GM21825 (cell line): ENCODE results near the gene KIF7.
"Not testable (repeated sequence)": the region's sequence is repeated elsewhere in the genome, so short reads cannot be mapped to it uniquely, and the experiment has no call there.

ENCODE experiments used
- ATAC-seq: cut with Tn5 transposase; IDR thresholded peaks from one replicate; pipeline ENCODE4 v1.9.1; 2021; ENCODE audit warnings: mild to moderate bottlenecking, moderate library complexity; ENCODE audit not compliant: unreplicated experiment

The KIF7 gene

GRCh38 chr15:89654847-89655805 lies at the start of gene KIF7:
Gene KIF7, minus strand, starts transcription at chr15:89655467. Its CDS starts 2,537 bp downstream, at chr15:89652930.
- ATAC-seq = no peak

- ATAC-seq = no peak
Observed at GRCh38 chr15:89704411-89704810, 49.1 kb upstream of the KIF7 start.

- no peak for ATAC-seq
Observed at GRCh38 chr15:89695198-89695597, 39.9 kb upstream of the KIF7 start.

GRCh38 chr15:89693696-89694095 lies 38.4 kb upstream of the KIF7 start:
- no peak for ATAC-seq

- ATAC-seq = no peak
Observed at GRCh38 chr15:89693091-89693490, 37.8 kb upstream of the KIF7 start.

GRCh38 chr15:89690276-89691218 lies 35.3 kb upstream of the KIF7 start, which contains the start of the genes PEX11A and WDR93:
Gene PEX11A, minus strand, starts transcription at chr15:89690754. Its CDS starts 122 bp downstream, at chr15:89690632.
Gene WDR93, plus strand, starts transcription at chr15:89690811. Its CDS starts 10,936 bp downstream, at chr15:89701747.
- peak; percentile 88 for ATAC-seq

GRCh38 chr15:89689930-89690275 lies 34.6 kb upstream of the KIF7 start:
- ATAC-seq = not testable (repeated sequence)

GRCh38 chr15:89686522-89686921 lies 31.3 kb upstream of the KIF7 start:
- no peak for ATAC-seq

GRCh38 chr15:89685995-89686394 lies 30.7 kb upstream of the KIF7 start:
- ATAC-seq = no peak

- ATAC-seq = no peak
Observed at GRCh38 chr15:89681146-89681545, 25.9 kb upstream of the KIF7 start.

GRCh38 chr15:89680282-89680873 lies 25.1 kb upstream of the KIF7 start:
- ATAC-seq = no peak

- ATAC-seq = no peak
Observed at GRCh38 chr15:89679212-89679611, 23.9 kb upstream of the KIF7 start, which contains the start of gene PLIN1. Gene PLIN1, minus strand, starts transcription at chr15:89679367. Its CDS starts 1,878 bp downstream, at chr15:89677489.

GRCh38 chr15:89677381-89677780 lies 22.1 kb upstream of the KIF7 start:
- no peak for ATAC-seq

- no peak for ATAC-seq
Observed at GRCh38 chr15:89675606-89676005, 20.3 kb upstream of the KIF7 start.

GRCh38 chr15:89674526-89674925 lies 19.3 kb upstream of the KIF7 start:
- no peak for ATAC-seq

- no peak for ATAC-seq
Observed at GRCh38 chr15:89673165-89673512, 17.9 kb upstream of the KIF7 start.

GRCh38 chr15:89672221-89673164 lies 17.2 kb upstream of the KIF7 start:
- no peak for ATAC-seq

GRCh38 chr15:89671687-89672086 lies 16.4 kb upstream of the KIF7 start:
- ATAC-seq = no peak

- no peak for ATAC-seq
Observed at GRCh38 chr15:89670971-89671560, 15.8 kb upstream of the KIF7 start.
